HepG2 (cell line): ENCODE measurements around the gene DCDC2. TPM values are rescaled to one million over a fixed set of nuclear protein-coding genes. Genes with fewer than 3 reads are reported as not detected.

ENCODE experiments used
- ATF7-NPFF ChIP-seq: sonication (generic); formaldehyde crosslinking; IDR thresholded peaks from 2 replicates; pipeline ENCODE4 v1.8.1; 2023; ENCODE audit warnings: mild to moderate bottlenecking, low read depth, missing genetic modification reagents, moderate library complexity
- ATM ChIP-seq: fragments of 450-650 bp; IDR thresholded peaks from 2 replicates; pipeline ENCODE4 v1.7.1; 2017; ENCODE audit warnings: mild to moderate bottlenecking, borderline replicate concordance
- BRCA1 ChIP-seq: sonication (generic); formaldehyde crosslinking; IDR thresholded peaks from 2 replicates; pipeline ENCODE4 v1.4.0; 2020; ENCODE audit warnings: missing genetic modification reagents
- HOXA9 ChIP-seq: sonication (generic); formaldehyde crosslinking; IDR thresholded peaks from 2 replicates; pipeline ENCODE4 v1.8.1; 2022; ENCODE audit warnings: missing genetic modification reagents, mild to moderate bottlenecking, moderate library complexity, borderline replicate concordance
- JUN ChIP-seq: sonication (generic); formaldehyde crosslinking; IDR thresholded peaks from 2 replicates; pipeline ENCODE4 v1.4.0; 2020; ENCODE audit warnings: mild to moderate bottlenecking, missing genetic modification reagents
- KLF16 ChIP-seq, 2 experiments: sonication (generic) in 1 of 2; formaldehyde crosslinking in 1 of 2; IDR thresholded peaks; 2 replicates each; pipeline versions ENCODE4 v1.6.1 to v1.8.0; 2016 to 2023; ENCODE audit warnings: missing genetic modification reagents in 2 of 2, missing compliant biosample characterization in 1 of 2
- KMT2A ChIP-seq: sonication (generic); formaldehyde crosslinking; IDR thresholded peaks from 2 replicates; pipeline ENCODE4 v1.4.0; 2020; ENCODE audit warnings: missing genetic modification reagents
- MAZ ChIP-seq, 2 experiments: sonication (generic) in 1 of 2; formaldehyde crosslinking in 1 of 2; IDR thresholded peaks; 2 replicates each; pipeline versions ENCODE4 v1.5.0 to v1.6.1; 2012 to 2020; ENCODE audit warnings: low read depth in 2 of 2, mild to moderate bottlenecking in 2 of 2, borderline replicate concordance in 1 of 2, improper control_type of control experiment in 1 of 2, low read length in 1 of 2, missing genetic modification reagents in 1 of 2, moderate library complexity in 1 of 2
- MBD4 ChIP-seq: IDR thresholded peaks from 2 replicates; pipeline ENCODE4 v1.6.1; 2012; ENCODE audit warnings: low read length, inconsistent platforms, borderline replicate concordance
- MIER3 ChIP-seq: IDR thresholded peaks from 2 replicates; pipeline ENCODE4 v1.6.1; 2016; ENCODE audit warnings: missing compliant biosample characterization, borderline replicate concordance
- RBAK ChIP-seq: sonication (generic); formaldehyde crosslinking; IDR thresholded peaks from 2 replicates; pipeline ENCODE4 v1.5.1; 2020; ENCODE audit warnings: mild to moderate bottlenecking, missing genetic modification reagents
- SIX1 ChIP-seq: sonication (generic); formaldehyde crosslinking; IDR thresholded peaks from 2 replicates; pipeline ENCODE4 v1.4.0; 2020; ENCODE audit warnings: missing genetic modification reagents, borderline replicate concordance
- ZNF264 ChIP-seq: sonication (generic); formaldehyde crosslinking; IDR thresholded peaks from 2 replicates; pipeline ENCODE4 v1.4.0; 2020; ENCODE audit warnings: missing genetic modification reagents
- ZSCAN31 ChIP-seq: sonication (generic); formaldehyde crosslinking; IDR thresholded peaks from 2 replicates; pipeline ENCODE4 v1.5.0; 2020; ENCODE audit warnings: low read depth, mild to moderate bottlenecking, missing genetic modification reagents
- polyA plus RNA-seq, 8 experiments: library from polyadenylated mRNA; depleted of rRNA in 3 of 8; stranded (reverse) in 7 of 8; unstranded in 1 of 8; fragments of >200 nt; fragmentation: Illumina TruSeq in 4 of 8; extraction: Trizol in 4 of 8; gene quantifications; 2 replicates each; pipeline versions ENCODE4 v1.2.1 to v1.2.3, GENCODE V29; 2011 to 2016; ENCODE audit warnings: low read depth in 4 of 8, missing spikeins in 1 of 8, mixed read lengths in 1 of 8; ENCODE audit not compliant: insufficient read depth in 1 of 8
- total RNA-seq, 5 experiments: library from RNA; depleted of rRNA; stranded (reverse); fragments of >200 nt; fragmentation: Illumina TruSeq; extraction: Trizol; gene quantifications; 2 replicates each; pipeline ENCODE4 v1.2.3, GENCODE V29; 2016; ENCODE audit warnings: low read depth in 1 of 5
- TF ChIP-seq, protein P1 (sequence below): sonication (generic); formaldehyde crosslinking; IDR thresholded peaks from 2 replicates; pipeline ENCODE4 v1.4.0; 2020; ENCODE audit warnings: mild to moderate bottlenecking, missing genetic modification reagents
- TF ChIP-seq, protein P2 (sequence below): sonication (generic); formaldehyde crosslinking; IDR thresholded peaks from 2 replicates; pipeline ENCODE4 v1.5.0; 2020; ENCODE audit warnings: mild to moderate bottlenecking, missing genetic modification reagents
- TF ChIP-seq, protein P3 (sequence below): sonication (generic); formaldehyde crosslinking; IDR thresholded peaks from 2 replicates; pipeline ENCODE4 v1.4.0; 2020; ENCODE audit warnings: missing genetic modification reagents

DCDC2 gene
- total and polyA plus RNA-seq, 2 of the 13 experiments (the other 11 are each of a cell fraction or from before 2014, with no cell fraction given): 9.0 to 36.2 TPM

DNA sequence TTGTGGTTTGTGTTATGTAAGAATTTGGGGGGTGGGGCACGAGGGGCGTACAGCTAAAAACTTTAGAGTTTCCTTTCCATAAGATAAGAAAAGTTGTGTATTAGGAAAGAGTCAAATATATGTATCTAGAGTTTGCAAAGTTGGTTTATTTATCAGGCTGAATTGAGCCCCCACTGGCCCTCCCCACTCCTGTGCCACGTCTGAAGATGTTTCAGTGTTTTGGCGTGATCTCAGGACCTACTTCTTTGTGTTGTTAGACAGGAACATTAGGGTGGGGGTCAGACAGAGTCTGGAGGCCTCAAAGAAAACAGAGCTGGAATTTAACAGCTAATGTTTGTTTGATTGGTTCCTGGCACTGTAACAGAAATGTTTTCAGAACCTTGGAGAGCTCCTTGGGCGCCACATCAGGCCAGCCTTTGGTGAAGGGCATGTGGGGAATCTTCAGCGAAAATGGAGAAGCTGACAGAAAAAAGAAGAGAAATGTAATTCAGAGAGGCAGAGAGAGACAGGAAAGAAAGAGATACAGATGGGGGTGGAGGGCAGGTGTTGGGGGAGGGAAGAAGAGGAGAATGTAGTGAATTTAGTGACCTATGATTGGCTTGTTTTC lies 231.2 kb downstream of the DCDC2 start (continued):
- TF ChIP-seq, protein P1, sequence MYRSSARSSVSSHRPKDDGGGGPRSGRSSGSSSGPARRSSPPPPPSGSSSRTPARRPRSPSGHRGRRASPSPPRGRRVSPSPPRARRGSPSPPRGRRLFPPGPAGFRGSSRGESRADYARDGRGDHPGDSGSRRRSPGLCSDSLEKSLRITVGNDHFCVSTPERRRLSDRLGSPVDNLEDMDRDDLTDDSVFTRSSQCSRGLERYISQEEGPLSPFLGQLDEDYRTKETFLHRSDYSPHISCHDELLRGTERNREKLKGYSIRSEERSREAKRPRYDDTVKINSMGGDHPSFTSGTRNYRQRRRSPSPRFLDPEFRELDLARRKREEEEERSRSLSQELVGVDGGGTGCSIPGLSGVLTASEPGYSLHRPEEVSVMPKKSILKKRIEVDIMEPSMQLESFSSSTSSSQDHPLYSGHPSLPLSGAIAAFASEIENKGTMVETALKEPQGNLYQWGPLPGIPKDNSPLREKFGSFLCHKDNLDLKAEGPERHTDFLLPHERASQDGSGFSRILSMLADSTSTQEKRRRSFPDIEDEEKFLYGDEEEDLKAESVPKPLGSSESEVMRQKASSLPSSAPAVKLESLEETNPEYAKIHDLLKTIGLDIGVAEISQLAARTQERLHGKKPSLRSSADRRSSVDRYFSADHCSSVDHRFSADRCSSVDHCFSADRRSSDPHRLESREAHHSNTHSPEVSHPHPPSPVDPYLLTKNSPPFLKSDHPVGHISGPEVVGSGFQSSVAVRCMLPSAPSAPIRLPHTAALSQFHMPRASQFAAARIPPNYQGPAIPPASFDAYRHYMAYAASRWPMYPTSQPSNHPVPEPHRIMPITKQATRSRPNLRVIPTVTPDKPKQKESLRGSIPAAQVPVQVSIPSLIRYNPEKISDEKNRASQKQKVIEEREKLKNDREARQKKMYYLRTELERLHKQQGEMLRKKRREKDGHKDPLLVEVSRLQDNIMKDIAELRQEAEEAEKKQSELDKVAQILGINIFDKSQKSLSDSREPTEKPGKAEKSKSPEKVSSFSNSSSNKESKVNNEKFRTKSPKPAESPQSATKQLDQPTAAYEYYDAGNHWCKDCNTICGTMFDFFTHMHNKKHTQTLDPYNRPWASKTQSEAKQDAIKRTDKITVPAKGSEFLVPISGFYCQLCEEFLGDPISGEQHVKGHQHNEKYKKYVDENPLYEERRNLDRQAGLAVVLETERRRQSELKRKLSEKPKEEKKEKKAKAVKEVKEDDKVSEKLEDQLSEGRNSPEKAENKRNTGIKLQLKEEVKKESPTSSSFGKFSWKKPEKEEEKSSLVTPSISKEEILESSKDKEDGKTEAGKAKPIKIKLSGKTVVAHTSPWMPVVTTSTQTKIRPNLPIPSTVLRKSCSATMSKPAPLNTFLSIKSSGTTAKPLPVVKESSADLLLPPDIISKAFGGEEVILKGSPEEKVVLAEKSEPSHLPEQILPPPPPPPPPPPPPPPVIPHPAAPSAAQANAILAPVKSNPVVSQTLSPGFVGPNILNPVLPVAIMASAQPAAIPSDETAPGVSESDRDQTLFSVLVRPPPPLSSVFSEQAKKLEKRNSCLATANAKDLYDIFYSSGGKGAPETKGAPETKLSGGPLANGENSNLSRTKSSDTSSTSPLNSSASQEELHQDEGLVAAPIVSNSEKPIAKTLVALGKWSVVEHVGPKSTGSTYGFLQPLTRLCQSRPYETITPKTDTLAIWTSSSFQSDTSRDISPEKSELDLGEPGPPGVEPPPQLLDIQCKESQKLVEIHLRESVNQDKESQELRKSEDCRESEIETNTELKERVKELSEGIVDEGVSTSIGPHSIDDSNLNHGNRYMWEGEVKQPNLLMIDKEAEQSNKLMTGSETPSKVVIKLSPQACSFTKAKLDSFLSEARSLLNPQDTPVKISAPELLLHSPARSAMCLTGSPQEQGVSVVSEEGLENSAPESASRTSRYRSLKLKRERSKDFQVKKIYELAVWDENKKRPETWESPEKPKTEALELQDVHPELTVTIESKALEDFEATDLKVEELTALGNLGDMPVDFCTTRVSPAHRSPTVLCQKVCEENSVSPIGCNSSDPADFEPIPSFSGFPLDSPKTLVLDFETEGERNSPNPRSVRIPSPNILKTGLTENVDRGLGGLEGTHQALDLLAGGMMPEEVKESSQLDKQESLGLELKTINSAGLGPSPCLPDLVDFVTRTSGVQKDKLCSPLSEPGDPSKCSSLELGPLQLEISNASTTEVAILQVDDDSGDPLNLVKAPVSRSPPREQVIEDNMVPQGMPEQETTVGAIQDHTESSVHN (CRISPR knock-in tag): no peak
- TF ChIP-seq ATM (no peak), HOXA9 (CRISPR knock-in tag) (peak; percentile 68; the same call in 1 of the 2 replicates), ATF7-NPFF (peak; percentile 71; the same call in 1 of the 2 replicates), ZSCAN31 (CRISPR knock-in tag) (peak; percentile 59; the same call in 1 of the 2 replicates), JUN (CRISPR knock-in tag) (0 out of 2 replicates have a peak, but pooled peaks have one; percentile 51), BRCA1 (peak; percentile 98), MIER3 (CRISPR knock-in tag) (peak; percentile 88; the same call in 1 of the 2 replicates), MBD4 (no peak), KMT2A (CRISPR knock-in tag) (peak; percentile 46; the same call in 1 of the 2 replicates), RBAK (CRISPR knock-in tag) (peak; percentile 42; the same call in 1 of the 2 replicates), MAZ (IDR thresholded peaks at IDR 0.05; ENCODE audit: borderline replicate concordance, low read depth, low read length) (no peak), MAZ (CRISPR knock-in tag; IDR thresholded peaks at IDR 0.05; ENCODE audit: low read depth) (peak; percentile 44; the same call in 1 of the 2 replicates), SIX1 (CRISPR knock-in tag) (no peak), ZNF264 (CRISPR knock-in tag) (peak; percentile 95), KLF16 (CRISPR knock-in tag; IDR thresholded peaks at IDR 0.05) (peak in 1 of 2 experiments; percentile 99; a peak in 2 of 4 replicates)
- TF ChIP-seq, protein P2, sequence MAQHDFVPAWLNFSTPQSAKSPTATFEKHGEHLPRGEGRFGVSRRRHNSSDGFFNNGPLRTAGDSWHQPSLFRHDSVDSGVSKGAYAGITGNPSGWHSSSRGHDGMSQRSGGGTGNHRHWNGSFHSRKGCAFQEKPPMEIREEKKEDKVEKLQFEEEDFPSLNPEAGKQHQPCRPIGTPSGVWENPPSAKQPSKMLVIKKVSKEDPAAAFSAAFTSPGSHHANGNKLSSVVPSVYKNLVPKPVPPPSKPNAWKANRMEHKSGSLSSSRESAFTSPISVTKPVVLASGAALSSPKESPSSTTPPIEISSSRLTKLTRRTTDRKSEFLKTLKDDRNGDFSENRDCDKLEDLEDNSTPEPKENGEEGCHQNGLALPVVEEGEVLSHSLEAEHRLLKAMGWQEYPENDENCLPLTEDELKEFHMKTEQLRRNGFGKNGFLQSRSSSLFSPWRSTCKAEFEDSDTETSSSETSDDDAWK (CRISPR knock-in tag): no peak
- TF ChIP-seq, protein P3, sequence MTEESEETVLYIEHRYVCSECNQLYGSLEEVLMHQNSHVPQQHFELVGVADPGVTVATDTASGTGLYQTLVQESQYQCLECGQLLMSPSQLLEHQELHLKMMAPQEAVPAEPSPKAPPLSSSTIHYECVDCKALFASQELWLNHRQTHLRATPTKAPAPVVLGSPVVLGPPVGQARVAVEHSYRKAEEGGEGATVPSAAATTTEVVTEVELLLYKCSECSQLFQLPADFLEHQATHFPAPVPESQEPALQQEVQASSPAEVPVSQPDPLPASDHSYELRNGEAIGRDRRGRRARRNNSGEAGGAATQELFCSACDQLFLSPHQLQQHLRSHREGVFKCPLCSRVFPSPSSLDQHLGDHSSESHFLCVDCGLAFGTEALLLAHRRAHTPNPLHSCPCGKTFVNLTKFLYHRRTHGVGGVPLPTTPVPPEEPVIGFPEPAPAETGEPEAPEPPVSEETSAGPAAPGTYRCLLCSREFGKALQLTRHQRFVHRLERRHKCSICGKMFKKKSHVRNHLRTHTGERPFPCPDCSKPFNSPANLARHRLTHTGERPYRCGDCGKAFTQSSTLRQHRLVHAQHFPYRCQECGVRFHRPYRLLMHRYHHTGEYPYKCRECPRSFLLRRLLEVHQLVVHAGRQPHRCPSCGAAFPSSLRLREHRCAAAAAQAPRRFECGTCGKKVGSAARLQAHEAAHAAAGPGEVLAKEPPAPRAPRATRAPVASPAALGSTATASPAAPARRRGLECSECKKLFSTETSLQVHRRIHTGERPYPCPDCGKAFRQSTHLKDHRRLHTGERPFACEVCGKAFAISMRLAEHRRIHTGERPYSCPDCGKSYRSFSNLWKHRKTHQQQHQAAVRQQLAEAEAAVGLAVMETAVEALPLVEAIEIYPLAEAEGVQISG (CRISPR knock-in tag): peak; percentile 74
